Amygdala (tissue), 56 donors: ENCODE data around the gene NFAM1.

ENCODE experiments used
- DNase-seq, 56 donors: peaks; one replicate each; lab custom pipeline; 2025; lab: John Stamatoyannopoulos, UW

The NFAM1 gene

GRCh38 chr22:42340829-42341383 lies 91.3 kb downstream of the NFAM1 start:
- DNase-seq, result peak in 13 of 56 donors; percentile 20 to 70 (median 43)

GRCh38 chr22:42340150-42340549 lies 92.1 kb downstream of the NFAM1 start:
- no peak for DNase-seq

GRCh38 chr22:42338479-42338878 lies 93.7 kb downstream of the NFAM1 start:
- DNase-seq, result peak in 17 of 56 donors; percentile 15 to 47 (median 32)

- no peak for DNase-seq
These were observed 94.8 kb downstream of the NFAM1 start for GRCh38 chr22:42337356-42337755.

GRCh38 chr22:42336527-42337227 lies 95.5 kb downstream of the NFAM1 start:
- DNase-seq, result peak in 5 of 56 donors; percentile 9 to 31 (median 17)

- DNase-seq, result peak in 1 of 56 donors; percentile 20
These were observed 96.3 kb downstream of the NFAM1 start for GRCh38 chr22:42335839-42336378.

GRCh38 chr22:42334875-42335512 lies 97.2 kb downstream of the NFAM1 start:
- DNase-seq, result no peak

GRCh38 chr22:42333544-42333943 lies 98.7 kb downstream of the NFAM1 start:
- no peak for DNase-seq

GRCh38 chr22:42332089-42332488 lies 100.1 kb downstream of the NFAM1 start:
- DNase-seq, result no peak

- peak in 8 of 56 donors; percentile 12 to 55 (median 30) for DNase-seq
These were observed 101.2 kb downstream of the NFAM1 start for GRCh38 chr22:42331014-42331413.
